ENCODE results near the gene TRAPPC3.

DNA sequence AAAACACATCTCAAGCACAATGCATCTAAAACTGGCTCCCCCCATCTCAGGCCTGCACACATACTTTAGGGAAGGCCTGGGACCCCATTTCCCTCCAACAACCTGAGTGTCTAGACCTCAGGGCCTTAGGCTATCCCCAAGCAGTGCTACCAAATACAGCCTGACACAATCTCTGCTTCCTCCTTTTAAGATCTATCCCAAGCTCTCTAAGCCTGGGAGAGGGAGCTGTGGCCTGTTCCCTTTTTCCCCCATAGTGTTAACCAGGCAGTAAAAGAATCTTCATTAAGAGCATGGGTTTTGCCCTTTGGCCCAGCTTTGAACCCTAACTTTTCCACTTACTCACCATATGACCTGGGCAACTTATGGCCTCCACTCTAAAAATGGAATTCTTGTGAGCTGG is 13.5 kb downstream of the TRAPPC3 start:
- TF ChIP-seq EZH2phosphoT487 (IDR thresholded peaks at IDR 0.05; ENCODE audit: unreplicated experiment) (no peak), EZH2 (IDR thresholded peaks at IDR 0.05; ENCODE audit: low read depth, unreplicated experiment) (no peak), POLR2AphosphoS5 (IDR thresholded peaks at IDR 0.05; ENCODE audit: low read depth) (no peak), ZNF462 (CRISPR knock-in tag; IDR thresholded peaks at IDR 0.05) (no peak), ZNF331 (CRISPR knock-in tag; IDR thresholded peaks at IDR 0.05; ENCODE audit: low read depth) (no peak), JUNB (IDR thresholded peaks at IDR 0.05; ENCODE audit: unreplicated experiment) (no peak), ZNF114 (CRISPR knock-in tag; IDR thresholded peaks at IDR 0.05) (no peak), ETS1 (IDR thresholded peaks at IDR 0.05) (no peak)
- TF ChIP-seq, protein P1, sequence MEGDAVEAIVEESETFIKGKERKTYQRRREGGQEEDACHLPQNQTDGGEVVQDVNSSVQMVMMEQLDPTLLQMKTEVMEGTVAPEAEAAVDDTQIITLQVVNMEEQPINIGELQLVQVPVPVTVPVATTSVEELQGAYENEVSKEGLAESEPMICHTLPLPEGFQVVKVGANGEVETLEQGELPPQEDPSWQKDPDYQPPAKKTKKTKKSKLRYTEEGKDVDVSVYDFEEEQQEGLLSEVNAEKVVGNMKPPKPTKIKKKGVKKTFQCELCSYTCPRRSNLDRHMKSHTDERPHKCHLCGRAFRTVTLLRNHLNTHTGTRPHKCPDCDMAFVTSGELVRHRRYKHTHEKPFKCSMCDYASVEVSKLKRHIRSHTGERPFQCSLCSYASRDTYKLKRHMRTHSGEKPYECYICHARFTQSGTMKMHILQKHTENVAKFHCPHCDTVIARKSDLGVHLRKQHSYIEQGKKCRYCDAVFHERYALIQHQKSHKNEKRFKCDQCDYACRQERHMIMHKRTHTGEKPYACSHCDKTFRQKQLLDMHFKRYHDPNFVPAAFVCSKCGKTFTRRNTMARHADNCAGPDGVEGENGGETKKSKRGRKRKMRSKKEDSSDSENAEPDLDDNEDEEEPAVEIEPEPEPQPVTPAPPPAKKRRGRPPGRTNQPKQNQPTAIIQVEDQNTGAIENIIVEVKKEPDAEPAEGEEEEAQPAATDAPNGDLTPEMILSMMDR (conservative IDR thresholded peaks at IDR 0.05; ENCODE audit: low read depth in 2 of 2): no peak
- TF ChIP-seq, protein P2, sequence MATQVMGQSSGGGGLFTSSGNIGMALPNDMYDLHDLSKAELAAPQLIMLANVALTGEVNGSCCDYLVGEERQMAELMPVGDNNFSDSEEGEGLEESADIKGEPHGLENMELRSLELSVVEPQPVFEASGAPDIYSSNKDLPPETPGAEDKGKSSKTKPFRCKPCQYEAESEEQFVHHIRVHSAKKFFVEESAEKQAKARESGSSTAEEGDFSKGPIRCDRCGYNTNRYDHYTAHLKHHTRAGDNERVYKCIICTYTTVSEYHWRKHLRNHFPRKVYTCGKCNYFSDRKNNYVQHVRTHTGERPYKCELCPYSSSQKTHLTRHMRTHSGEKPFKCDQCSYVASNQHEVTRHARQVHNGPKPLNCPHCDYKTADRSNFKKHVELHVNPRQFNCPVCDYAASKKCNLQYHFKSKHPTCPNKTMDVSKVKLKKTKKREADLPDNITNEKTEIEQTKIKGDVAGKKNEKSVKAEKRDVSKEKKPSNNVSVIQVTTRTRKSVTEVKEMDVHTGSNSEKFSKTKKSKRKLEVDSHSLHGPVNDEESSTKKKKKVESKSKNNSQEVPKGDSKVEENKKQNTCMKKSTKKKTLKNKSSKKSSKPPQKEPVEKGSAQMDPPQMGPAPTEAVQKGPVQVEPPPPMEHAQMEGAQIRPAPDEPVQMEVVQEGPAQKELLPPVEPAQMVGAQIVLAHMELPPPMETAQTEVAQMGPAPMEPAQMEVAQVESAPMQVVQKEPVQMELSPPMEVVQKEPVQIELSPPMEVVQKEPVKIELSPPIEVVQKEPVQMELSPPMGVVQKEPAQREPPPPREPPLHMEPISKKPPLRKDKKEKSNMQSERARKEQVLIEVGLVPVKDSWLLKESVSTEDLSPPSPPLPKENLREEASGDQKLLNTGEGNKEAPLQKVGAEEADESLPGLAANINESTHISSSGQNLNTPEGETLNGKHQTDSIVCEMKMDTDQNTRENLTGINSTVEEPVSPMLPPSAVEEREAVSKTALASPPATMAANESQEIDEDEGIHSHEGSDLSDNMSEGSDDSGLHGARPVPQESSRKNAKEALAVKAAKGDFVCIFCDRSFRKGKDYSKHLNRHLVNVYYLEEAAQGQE (IDR thresholded peaks at IDR 0.05; ENCODE audit: unreplicated experiment): no peak
